Heart left ventricle (tissue), 13 donors: ENCODE results near the gene PRSS36.

Experiments used
- CTCF ChIP-seq, 12 donors: fragments of 200-600 bp; sonication (generic) in 4 of 12; IDR thresholded peaks; one replicate each; pipeline versions ENCODE4 v1.5.0 to v1.8.0; 2018 to 2022; ENCODE audit warnings: antibody characterized with exemption in 12 of 12, mild to moderate bottlenecking in 5 of 12
- POLR2A ChIP-seq, 2 donors: fragments of 450-650 bp; IDR thresholded peaks; one replicate each; pipeline ENCODE4 v1.6.1; 2017; ENCODE audit warnings: antibody characterized with exemption in 2 of 2, mild to moderate bottlenecking in 2 of 2, moderate library complexity in 2 of 2
- donor health status: ischemic (EF 13 %, LVEDD 7.1; RV severe dilation, severe dysfunction).
- donor health status: DM: no; HTN: yes; CAD: no.
- donor health status: DM: no; HTN: no; CAD: no.
- donor health status: ischemic (EF 25% LVEDD 6.9; RV normal size, moderate dysfunction).
- donor health status: ischemic (EF 25% LVEDD 5.7; RV mildly dilated, moderate dysfunction).
- donor health status: ischemic (EF 35%, LVEDD 5.7; RV mildly dilated, moderate dysfunction).
- donor health status: nonischemic (EF 11% LVEDD 7.7; RV severe dilation, severe dysfunction).
- donor health status: DM: yes; HTN: yes; CAD: no.
- donor health status: PGD.
- donor health status: ischemic (EF 29% LVEDD 5.4; RV normal size, mild dysfunction).
- donor health status: nonischemic (EF 23%, LVEDD 6.1; RV moderate dilation, normal function).

GRCh38 chr16:31111881-31112466 is 37.9 kb downstream of the PRSS36 start:
- TF ChIP-seq CTCF (IDR thresholded peaks at IDR 0.05) (no peak), POLR2A (IDR thresholded peaks at IDR 0.05) (no peak)
